NCI-H748 treated with DMSO at 0.1 percent for 48 hours (cell line): ENCODE measurements around the gene SLC29A4.

ENCODE experiments used
- DNase-seq: peaks from one replicate; lab custom pipeline; 2025; lab: John Stamatoyannopoulos, UW

Gene SLC29A4

DNA sequence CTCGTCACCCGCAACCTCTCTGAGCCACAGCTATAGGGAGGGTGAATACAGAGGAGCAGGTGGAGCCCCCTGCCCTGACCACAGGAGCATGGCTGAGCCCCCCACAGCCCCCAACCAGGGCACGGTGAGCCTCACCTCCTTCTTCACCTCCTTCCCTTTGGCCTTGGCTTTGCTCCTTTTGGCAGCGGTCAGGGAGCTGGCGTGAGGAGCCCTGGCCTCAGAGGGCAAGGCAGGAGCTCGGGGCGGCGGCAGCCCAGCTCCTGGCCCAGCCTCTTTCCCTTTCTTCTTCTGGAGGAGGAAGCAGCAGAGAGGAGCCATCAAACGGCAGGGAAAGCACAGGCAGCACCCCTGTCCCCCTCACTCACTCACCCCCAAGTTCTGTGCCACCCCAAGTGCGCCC lies 42.2 kb downstream of the SLC29A4 start:
- no peak for DNase-seq

DNA sequence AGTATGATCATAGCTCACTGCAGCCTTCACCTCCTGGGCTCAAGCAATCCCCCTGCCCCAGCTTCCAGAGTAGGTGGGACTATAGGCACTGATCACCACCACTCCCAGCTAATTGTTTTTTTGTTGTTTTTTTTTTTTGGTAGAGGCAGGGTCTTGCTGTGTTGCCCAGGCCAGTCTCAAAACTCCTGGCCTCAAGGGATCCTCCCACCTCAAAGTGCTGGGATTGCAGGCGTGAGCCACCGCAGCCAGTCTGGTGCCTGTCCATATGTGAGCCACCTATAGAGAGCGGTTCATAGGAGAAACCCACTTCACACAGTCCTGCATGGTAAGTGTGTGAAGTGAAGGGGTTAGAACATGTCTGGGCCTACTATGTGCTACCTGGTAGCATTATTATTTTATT lies 47.5 kb downstream of the SLC29A4 start:
- no peak for DNase-seq

- DNase-seq, result no peak
Observed at GRCh38 chr7:5332579-5332978, 49.8 kb downstream of the SLC29A4 start.

- no peak for DNase-seq
Observed at GRCh38 chr7:5333121-5334045, 50.6 kb downstream of the SLC29A4 start.

GRCh38 chr7:5334671-5335070 lies 51.9 kb downstream of the SLC29A4 start:
- DNase-seq, result no peak

GRCh38 chr7:5337047-5337446 lies 54.3 kb downstream of the SLC29A4 start:
- DNase-seq, result no peak

DNA sequence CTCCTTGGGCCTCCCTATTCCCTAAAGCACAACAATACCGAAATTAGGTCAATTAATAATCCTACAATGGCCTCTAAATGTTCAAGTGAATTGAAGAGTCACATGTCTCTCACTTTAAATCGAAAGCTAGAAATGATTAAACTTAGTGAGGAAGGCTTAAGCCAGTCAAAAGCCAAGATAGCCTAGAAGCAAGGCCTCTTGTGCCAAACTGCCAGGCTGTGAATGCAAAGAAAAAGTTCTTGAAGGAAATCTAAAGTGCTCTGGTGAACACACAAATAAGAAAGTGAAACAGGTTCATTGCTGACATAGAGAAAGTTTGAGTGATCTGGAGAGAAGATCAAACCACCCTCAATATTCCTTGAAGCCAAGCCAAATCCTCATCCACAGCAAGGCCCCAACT lies 57.2 kb downstream of the SLC29A4 start:
- DNase-seq, result no peak

DNA sequence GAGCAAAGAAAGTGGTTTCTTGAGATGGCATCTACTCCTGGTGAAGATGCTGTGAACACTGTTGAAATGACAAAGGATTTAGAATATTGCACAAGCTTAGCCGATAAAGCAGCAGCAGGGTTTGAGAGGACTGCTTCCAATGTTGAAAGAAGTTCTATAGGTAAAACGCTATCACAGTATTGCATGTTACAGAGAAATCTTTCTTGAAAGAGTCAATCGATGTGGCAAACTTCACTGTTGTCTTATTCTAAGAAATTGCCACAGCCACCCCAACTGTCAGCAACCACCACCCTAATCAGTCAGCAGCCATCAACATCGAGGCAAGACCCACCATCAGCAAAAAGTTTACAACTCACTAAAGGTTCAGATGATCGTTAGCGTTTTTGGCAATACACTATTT lies 59.9 kb downstream of the SLC29A4 start:
- no peak for DNase-seq

DNA sequence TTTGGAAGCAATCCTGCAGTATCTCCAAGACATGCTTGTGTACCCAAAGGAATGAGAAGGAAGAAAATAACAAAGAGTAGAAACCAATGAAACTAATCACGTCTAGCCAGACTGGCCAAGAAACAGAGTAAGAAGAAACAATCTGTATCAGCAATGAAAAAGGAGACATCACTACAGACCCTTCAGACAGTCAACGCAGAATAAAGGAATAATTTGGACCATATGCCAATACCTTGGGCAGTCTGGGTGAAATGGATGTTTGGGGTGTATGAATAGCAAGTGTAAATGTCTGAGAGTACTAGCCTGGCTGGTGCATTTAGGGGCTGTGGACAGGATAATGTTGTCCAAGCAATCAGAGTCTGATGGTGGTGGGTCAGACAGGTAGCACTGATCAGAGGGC lies 61.1 kb downstream of the SLC29A4 start:
- no peak for DNase-seq

DNA sequence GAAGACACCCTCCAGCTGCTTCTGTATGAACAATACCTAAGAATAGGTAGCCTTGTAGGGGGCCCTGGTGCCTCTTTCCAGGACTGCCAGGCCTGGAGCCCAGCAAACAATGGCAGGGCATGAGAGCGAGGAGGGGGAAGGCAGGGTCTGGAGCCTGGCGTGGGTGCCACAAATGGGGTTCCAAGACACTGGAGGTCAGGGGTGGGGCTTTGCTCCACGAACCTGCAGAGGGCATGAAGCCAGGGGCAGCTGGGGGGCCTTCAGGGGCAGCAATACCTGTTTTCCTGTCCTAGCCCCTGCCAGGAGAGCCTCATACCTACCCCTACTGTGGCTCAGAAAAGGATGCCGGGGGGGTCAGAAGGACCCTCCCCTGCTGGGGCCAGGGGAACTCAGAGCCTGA lies 61.6 kb downstream of the SLC29A4 start:
- no peak for DNase-seq

DNA sequence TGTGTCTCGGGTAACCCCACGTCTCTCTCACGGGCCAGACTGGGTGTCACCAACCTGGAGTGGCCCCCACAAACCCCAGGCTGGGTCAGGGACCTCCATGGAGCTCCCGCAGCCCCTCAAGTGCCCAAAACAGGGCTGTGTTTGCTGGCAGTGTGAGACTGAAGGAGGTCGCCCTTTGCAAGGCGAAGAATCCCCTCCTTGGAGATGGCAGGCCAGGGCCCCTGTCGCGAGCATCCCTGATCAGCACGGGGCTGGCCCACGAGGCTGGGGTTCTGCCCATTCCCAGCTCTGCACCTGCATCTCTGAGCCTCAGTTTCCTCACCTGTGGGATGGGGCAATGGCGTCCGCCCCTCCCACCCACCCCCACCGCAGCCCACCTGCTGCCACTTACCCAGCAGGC lies 62.4 kb downstream of the SLC29A4 start:
- no peak for DNase-seq

- no peak for DNase-seq
Observed at GRCh38 chr7:5345671-5346070, 62.9 kb downstream of the SLC29A4 start.

DNA sequence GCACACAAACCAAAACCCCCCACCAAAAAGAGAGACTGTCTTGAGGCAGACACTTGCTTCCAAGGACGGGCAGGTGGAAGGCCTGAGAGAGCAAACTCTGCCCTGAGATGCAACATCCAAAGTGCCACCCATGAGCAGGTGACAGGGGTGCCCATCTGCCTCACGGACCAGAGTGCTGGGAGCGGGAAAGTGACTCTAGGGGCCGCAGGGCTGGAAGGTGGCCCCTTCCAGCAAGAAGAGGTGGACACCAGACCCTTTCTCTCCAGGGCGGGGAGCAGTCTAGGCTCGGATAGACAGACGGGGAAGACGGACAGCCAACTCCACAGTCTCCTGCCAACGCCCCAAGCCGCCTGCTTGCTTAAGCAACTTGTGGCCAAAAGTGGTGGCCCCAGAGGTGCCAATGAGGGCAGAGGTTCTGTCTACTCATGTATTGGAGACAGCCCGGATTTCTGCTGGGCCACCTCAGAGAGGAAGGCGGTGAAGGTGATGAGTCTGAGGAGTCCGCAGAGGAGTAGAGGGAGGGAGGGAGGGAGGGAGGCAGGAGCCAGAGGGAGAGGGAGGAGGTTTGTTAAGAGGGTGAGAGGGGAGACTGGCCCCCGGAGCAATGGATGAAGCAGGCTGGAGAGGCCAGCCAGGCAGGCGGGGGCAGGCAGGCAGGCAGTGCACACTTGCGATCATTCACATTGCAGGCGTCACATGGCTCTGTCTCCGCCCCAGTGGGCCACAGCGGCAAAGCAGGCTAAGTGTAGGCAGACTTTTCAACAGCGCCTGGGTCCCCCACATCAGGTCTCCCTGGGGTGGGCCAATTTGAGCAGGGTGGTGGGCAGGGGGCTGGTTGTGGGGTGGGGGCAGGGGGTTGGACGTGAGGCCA lies 65.6 kb downstream of the SLC29A4 start:
- no peak for DNase-seq

DNA sequence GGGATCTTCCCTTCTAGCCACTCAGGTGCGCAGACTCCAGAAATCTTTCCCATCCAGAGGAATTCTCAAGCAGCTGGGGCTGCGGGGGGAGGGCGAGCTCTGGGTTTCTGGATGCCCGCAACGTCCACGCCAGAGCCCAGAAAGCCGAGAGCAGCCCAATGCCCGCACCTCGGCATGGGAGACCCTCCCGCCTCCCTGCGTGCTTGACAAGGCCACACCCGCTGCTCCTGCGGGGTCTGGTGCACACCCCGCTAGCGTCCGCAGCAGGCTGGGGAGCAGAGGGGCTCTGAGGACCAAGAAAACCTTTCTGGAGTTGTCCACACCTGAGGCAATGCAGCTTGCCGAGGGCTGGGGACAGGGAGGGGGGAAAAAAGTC lies 66.2 kb downstream of the SLC29A4 start:
- DNase-seq, result no peak

DNA sequence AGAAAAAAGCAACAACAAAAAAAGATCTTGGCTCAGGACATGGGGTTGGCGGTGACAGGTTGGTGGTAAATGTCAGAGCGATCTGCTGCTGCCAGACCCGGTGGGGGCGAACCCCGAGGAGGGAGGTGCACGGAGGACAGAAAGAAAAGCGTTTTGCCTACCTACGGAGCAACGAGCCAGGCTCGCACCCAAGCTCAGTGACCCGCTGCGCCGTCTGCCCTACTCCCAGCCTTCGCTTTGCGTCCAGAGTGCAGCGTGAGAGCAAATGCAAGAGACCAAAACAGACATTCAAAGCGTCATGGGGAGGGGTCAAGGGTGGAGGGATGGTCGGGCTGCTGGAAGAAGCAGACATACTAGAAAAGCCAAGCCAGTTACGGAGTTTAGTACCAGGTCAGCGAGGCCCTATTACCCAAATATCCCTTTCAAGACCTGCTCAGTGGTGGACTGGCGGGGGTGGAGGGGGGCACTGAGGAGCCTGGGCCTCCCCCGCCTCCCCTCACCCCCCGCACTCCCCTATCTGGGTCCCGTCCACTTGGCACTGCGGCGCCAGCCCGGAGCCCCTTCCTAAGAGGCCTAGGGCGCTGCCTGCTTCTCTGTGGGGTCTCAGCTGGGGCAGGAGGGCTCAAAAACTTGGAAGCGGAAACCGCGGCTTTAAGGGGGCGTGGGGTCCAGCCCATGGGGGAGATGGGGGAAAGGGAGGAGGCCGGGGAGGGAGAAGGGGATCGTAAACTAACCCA lies 66.9 kb downstream of the SLC29A4 start:
- DNase-seq, result no peak

DNA sequence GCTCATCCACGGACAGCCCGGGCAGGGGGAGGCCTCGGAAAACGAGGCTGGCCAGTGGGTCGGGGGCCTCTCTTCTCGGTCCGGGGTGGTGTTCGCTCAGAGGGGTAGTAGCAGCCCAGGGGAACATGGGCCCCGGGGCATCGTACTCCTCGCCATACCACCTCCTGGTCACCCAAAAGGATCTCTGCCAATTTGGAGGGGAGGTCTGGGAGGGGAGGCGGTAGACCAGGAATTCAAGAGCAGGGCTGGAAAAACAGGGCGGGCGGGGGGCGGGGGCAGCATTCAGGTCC lies 67.4 kb downstream of the SLC29A4 start:
- no peak for DNase-seq

GRCh38 chr7:5350600-5351385 lies 68.0 kb downstream of the SLC29A4 start:
- DNase-seq, result no peak

- no peak for DNase-seq
Observed at GRCh38 chr7:5351507-5352265, 68.9 kb downstream of the SLC29A4 start.

DNA sequence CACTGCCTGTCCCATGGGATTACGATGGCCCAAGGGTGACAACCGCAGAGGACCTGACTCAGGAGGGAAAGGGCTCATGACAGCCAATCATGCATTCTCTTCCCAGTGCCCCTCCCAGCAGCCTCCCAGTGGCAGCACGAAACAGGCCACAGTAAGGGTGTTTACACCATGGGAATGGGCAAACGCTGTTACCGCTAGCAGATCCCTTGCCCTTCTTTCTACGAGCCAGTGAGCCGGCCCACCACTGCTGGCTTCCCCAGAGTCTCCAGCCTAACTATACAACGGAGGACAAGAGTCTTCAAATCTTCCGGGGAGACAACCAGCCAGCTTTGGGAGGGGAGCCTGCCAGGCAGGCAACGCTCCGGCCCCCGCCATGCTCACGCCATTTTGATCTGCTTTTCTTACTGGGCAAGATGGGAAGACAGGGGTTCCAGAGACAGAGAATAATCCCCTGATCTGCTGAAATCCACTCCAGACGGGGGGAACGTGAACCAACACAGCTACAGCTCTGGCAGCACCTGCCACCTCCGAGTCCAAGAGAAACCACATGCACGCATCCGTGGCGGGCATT lies 69.8 kb downstream of the SLC29A4 start:
- no peak for DNase-seq

DNA sequence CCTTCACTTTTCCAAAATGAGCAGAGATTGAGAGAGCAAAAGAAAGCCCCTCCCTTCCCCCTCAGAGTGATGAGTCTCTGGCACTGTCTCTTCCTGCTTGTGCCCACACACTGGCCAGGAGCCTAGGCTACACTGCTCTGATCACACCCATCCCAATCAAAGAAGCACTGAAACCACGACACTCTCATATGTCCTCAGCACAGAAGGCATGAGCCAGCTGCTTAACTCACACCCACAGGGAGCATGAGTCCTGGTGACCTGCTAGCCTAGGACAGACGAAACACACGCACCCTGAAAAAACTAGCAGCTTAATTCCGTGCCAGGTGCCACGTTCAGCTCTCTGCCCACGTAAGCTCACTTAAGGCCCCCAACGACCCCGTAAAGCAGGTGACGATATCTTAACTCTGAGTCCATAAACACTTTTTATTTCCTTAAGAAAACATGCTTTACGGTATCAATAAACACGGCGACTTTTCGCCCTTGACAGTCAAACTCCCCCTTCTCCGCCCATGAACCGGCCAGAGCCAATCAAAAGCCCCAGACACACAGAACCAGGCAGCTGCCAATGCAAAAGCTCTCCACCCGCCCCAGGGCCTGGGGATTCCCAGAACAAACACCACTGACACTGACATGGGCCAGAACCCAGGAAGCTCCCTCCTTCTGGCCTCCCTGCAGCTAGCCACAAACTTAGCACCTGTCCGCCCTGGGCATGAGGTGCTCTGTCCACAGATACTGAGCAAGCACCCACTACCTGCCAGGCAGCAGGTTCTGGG lies 71.9 kb downstream of the SLC29A4 start:
- no peak for DNase-seq
